HEK293 (cell line): ENCODE results near the gene KDM4C.

Experiments used
- CTCF ChIA-PET: fragments of 350-600 bp; formaldehyde crosslinking; extraction: SDS; loops from one replicate; lab custom pipeline; 2021; ENCODE audit warnings: antibody characterized with exemption; lab: Yijun Ruan, JAX
- POLR2A ChIA-PET: fragments of 300-600 bp; formaldehyde crosslinking; extraction: SDS; loops from one replicate; lab custom pipeline; 2020; ENCODE audit warnings: antibody characterized with exemption, inconsistent platforms; lab: Yijun Ruan, JAX
- H3K27ac ChIP-seq: fragments of 200-500 bp; sonication (Bioruptor generic); 2 replicates; pipeline ENCODE4 v1.5.1; 2014; ENCODE audit warnings: low read depth, low read length, control low read depth, inconsistent platforms; ENCODE audit errors: extremely low read depth
- H3K36me3 ChIP-seq, 2 experiments: fragments of 200-500 bp in 1 of 2; sonication (Bioruptor generic) in 1 of 2; 1 replicate in 1 of 2; 2 replicates in 1 of 2; pipeline ENCODE4 v1.5.1; 2014 to 2017; ENCODE audit warnings: inconsistent platforms in 2 of 2, low read length in 2 of 2; ENCODE audit not compliant: control insufficient read depth in 2 of 2, insufficient read depth in 1 of 2
- H3K4me1 ChIP-seq: fragments of 200-500 bp; sonication (Bioruptor generic); 2 replicates; pipeline ENCODE4 v1.5.1; 2014; ENCODE audit warnings: mild to moderate bottlenecking, low read length, inconsistent platforms; ENCODE audit not compliant: control insufficient read depth, insufficient read depth
- H3K4me3 ChIP-seq: 2 replicates; pipeline ENCODE4 v1.5.1; 2011; ENCODE audit warnings: low read depth, mild to moderate bottlenecking, control low read depth, low read length, moderate library complexity
- H3K9me3 ChIP-seq: fragments of 200-500 bp; sonication (Bioruptor generic); 2 replicates; pipeline ENCODE4 v1.5.1; 2014; ENCODE audit warnings: low read depth, low read length, inconsistent platforms; ENCODE audit not compliant: control insufficient read depth, insufficient read depth
- GLI2 ChIP-seq: fragments of 450-650 bp; formaldehyde crosslinking; IDR thresholded peaks from 2 replicates; pipeline ENCODE4; 2017; ENCODE audit warnings: missing biosample characterization, missing genetic modification characterization, low read depth, borderline replicate concordance
- KLF9 ChIP-seq: fragments of 450-650 bp; formaldehyde crosslinking; IDR thresholded peaks from 2 replicates; pipeline ENCODE4 v1.5.1; 2016; ENCODE audit warnings: missing biosample characterization, missing genetic modification characterization, low read depth
- ZBTB1 ChIP-seq: fragments of 450-650 bp; formaldehyde crosslinking; IDR thresholded peaks from 2 replicates; pipeline ENCODE4 v1.5.1; 2016; ENCODE audit warnings: missing biosample characterization, missing genetic modification characterization
- ZBTB17 ChIP-seq: fragments of 450-650 bp; formaldehyde crosslinking; IDR thresholded peaks from 2 replicates; pipeline ENCODE4 v1.5.1; 2016; ENCODE audit warnings: missing biosample characterization, missing genetic modification characterization
- ZNF10 ChIP-seq: fragments of 450-650 bp; formaldehyde crosslinking; IDR thresholded peaks from 2 replicates; pipeline ENCODE4 v1.5.1; 2017; ENCODE audit warnings: missing biosample characterization, missing genetic modification characterization
- ZNF157 ChIP-seq: fragments of 450-650 bp; formaldehyde crosslinking; IDR thresholded peaks from 2 replicates; pipeline ENCODE4 v1.5.1; 2016; ENCODE audit warnings: missing biosample characterization, missing genetic modification characterization
- ZNF311 ChIP-seq: fragments of 450-650 bp; formaldehyde crosslinking; IDR thresholded peaks from 2 replicates; pipeline ENCODE4 v1.5.1; 2017; ENCODE audit warnings: missing biosample characterization, missing genetic modification characterization, borderline replicate concordance
- ZNF510 ChIP-seq: fragments of 450-650 bp; formaldehyde crosslinking; IDR thresholded peaks from 2 replicates; pipeline ENCODE4 v1.5.1; 2018; ENCODE audit warnings: mild to moderate bottlenecking, missing genetic modification characterization, missing biosample characterization; ENCODE audit not compliant: insufficient replicate concordance
- ZNF544 ChIP-seq: fragments of 450-650 bp; formaldehyde crosslinking; IDR thresholded peaks from 2 replicates; pipeline ENCODE4 v1.5.0; 2017; ENCODE audit warnings: missing biosample characterization, missing genetic modification characterization
- ZNF670 ChIP-seq: fragments of 450-650 bp; formaldehyde crosslinking; IDR thresholded peaks from 2 replicates; pipeline ENCODE4 v1.5.1; 2016; ENCODE audit warnings: missing biosample characterization, missing genetic modification characterization, low read depth
- ZNF747 ChIP-seq: fragments of 450-650 bp; formaldehyde crosslinking; IDR thresholded peaks from 2 replicates; pipeline ENCODE4 v1.5.1; 2016; ENCODE audit warnings: missing biosample characterization, missing genetic modification characterization
- ZNF76 ChIP-seq: fragments of 450-650 bp; formaldehyde crosslinking; IDR thresholded peaks from 2 replicates; pipeline ENCODE4; 2016; ENCODE audit warnings: low read depth, missing biosample characterization, missing genetic modification characterization, borderline replicate concordance
- ZXDB ChIP-seq: fragments of 450-650 bp; formaldehyde crosslinking; IDR thresholded peaks from 2 replicates; pipeline ENCODE4 v1.5.1; 2016; ENCODE audit warnings: missing biosample characterization, missing genetic modification characterization
- TF ChIP-seq, protein P1 (sequence below): fragments of 450-650 bp; formaldehyde crosslinking; IDR thresholded peaks from 2 replicates; pipeline ENCODE4 v1.5.1; 2017; ENCODE audit warnings: missing biosample characterization, missing genetic modification characterization
- TF ChIP-seq, protein P2 (sequence below): fragments of 450-650 bp; formaldehyde crosslinking; IDR thresholded peaks from 2 replicates; pipeline ENCODE4 v1.5.1; 2016; ENCODE audit warnings: missing biosample characterization, missing genetic modification characterization
- TF ChIP-seq, protein P3 (sequence below): fragments of 450-650 bp; formaldehyde crosslinking; IDR thresholded peaks from 2 replicates; pipeline ENCODE4 v1.5.1; 2016; ENCODE audit warnings: missing biosample characterization, missing genetic modification characterization
- TF ChIP-seq, protein P4 (sequence below): fragments of 450-650 bp; formaldehyde crosslinking; IDR thresholded peaks from 2 replicates; pipeline ENCODE4 v1.5.1; 2016; ENCODE audit warnings: missing biosample characterization, missing genetic modification characterization, borderline replicate concordance
- TF ChIP-seq, protein P5 (sequence below): fragments of 450-650 bp; formaldehyde crosslinking; optimal IDR thresholded peaks from 2 replicates; pipeline ENCODE3; 2016; ENCODE audit warnings: missing biosample characterization, mild to moderate bottlenecking, missing genetic modification characterization

KDM4C gene

DNA sequence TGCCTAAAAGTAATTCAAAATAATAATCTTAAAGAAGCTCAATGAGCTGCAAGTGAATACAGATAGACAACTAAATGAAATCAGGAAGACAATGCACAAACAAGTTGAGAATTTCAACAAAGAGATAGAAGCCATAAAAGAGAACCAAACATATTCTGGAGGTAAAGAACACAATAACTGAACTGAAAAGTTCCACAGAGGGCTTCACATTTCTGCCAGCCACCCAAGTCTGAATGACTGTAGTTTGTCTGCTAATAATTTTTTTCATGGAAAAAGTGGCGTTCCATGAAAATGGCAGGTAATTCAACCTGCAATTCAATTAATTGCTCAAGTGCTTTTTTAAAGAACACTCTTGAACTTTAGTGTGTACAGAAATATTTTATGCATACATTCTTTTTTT, 251.3 kb downstream of the KDM4C start:
- TF ChIP-seq KLF9 (tag by site-specific recombination) = no peak
- TF ChIP-seq, protein P1, sequence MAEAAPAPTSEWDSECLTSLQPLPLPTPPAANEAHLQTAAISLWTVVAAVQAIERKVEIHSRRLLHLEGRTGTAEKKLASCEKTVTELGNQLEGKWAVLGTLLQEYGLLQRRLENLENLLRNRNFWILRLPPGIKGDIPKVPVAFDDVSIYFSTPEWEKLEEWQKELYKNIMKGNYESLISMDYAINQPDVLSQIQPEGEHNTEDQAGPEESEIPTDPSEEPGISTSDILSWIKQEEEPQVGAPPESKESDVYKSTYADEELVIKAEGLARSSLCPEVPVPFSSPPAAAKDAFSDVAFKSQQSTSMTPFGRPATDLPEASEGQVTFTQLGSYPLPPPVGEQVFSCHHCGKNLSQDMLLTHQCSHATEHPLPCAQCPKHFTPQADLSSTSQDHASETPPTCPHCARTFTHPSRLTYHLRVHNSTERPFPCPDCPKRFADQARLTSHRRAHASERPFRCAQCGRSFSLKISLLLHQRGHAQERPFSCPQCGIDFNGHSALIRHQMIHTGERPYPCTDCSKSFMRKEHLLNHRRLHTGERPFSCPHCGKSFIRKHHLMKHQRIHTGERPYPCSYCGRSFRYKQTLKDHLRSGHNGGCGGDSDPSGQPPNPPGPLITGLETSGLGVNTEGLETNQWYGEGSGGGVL = no peak
- TF ChIP-seq ZNF311 (tag by site-specific recombination) = no peak
- TF ChIP-seq, all 188 proteins: peak for 0
- POLR2A ChIA-PET = no interaction called here
- CTCF ChIA-PET = no interaction called here
- Histone ChIP-seq H3K36me3 (peaks cover 0 to 15% of the 10 kb centered on the region in 2 experiments; a peak in 1 of 3 replicates), H3K4me3 (no peak overlapping the region), H3K4me1 (no peaks in the 10 kb centered on the region), H3K9me3 (no peaks in the 10 kb centered on the region), H3K27ac (no peak overlapping the region)

DNA sequence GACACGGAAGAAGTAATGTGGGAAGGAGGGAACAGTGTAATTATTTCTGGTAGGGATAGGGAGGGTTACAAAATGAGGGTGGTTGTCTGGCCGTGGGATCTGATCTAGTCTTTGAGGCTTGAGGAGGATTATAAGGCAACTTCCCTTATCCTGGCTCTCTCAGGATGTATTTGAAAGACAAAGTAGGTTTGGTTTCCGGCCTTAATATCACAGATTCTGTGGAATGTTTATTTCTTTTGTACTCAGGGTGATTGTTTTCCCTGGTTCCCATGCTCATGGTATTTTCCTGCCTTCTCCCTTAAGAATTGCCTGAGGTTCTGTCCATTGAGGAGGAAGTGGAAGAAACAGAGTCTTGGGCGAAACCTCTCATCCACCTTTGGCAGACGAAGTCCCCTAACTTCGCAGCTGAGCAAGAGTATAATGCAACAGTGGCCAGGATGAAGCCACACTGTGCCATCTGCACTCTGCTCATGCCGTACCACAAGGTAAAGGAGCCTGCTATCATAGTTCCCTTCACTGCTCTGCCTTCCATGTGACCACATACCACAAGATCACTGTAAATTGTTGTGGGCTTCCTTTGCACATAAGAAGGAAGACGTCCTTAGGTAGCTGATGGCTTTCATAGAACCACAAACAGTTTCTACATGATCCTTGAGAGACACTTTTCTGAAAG, 253.8 kb downstream of the KDM4C start:
- Histone ChIP-seq H3K36me3 (peaks cover 0 to 15% of the 10 kb centered on the region in 2 experiments; a peak in 1 of 3 replicates), H3K4me1 (no peaks in the 10 kb centered on the region), H3K9me3 (no peaks in the 10 kb centered on the region), H3K27ac (no peak overlapping the region), H3K4me3 (no peak overlapping the region)
- POLR2A ChIA-PET = no interaction called here
- TF ChIP-seq ZNF157 = no peak
- TF ChIP-seq ZNF10 (tag by site-specific recombination) = no peak
- TF ChIP-seq ZNF670 (tag by site-specific recombination) = no peak
- TF ChIP-seq ZXDB (tag by site-specific recombination) = no peak
- no peak for TF ChIP-seq ZNF747
- TF ChIP-seq ZNF544 (tag by site-specific recombination) = no peak
- no peak for TF ChIP-seq ZBTB1
- no peak for TF ChIP-seq GLI2 (tag by site-specific recombination)
- TF ChIP-seq KLF9 (tag by site-specific recombination) = no peak
- TF ChIP-seq, protein P2, sequence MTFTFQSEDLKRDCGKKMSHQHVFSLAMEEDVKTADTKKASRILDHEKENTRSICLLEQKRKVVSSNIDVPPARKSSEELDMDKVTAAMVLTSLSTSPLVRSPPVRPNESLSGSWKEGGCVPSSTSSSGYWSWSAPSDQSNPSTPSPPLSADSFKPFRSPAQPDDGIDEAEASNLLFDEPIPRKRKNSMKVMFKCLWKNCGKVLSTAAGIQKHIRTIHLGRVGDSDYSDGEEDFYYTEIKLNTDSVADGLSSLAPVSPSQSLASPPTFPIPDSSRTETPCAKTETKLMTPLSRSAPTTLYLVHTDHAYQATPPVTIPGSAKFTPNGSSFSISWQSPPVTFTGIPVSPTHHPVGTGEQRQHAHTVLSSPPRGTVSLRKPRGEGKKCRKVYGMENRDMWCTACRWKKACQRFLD (tag by site-specific recombination) = no peak
- TF ChIP-seq, protein P3, sequence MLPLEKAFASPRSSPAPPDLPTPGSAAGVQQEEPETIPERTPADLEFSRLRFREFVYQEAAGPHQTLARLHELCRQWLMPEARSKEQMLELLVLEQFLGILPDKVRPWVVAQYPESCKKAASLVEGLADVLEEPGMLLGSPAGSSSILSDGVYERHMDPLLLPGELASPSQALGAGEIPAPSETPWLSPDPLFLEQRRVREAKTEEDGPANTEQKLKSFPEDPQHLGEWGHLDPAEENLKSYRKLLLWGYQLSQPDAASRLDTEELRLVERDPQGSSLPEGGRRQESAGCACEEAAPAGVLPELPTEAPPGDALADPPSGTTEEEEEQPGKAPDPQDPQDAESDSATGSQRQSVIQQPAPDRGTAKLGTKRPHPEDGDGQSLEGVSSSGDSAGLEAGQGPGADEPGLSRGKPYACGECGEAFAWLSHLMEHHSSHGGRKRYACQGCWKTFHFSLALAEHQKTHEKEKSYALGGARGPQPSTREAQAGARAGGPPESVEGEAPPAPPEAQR = no peak
- no peak for TF ChIP-seq ZNF510 (tag by site-specific recombination)
- TF ChIP-seq ZBTB17 (tag by site-specific recombination) = no peak
- TF ChIP-seq, protein P4, sequence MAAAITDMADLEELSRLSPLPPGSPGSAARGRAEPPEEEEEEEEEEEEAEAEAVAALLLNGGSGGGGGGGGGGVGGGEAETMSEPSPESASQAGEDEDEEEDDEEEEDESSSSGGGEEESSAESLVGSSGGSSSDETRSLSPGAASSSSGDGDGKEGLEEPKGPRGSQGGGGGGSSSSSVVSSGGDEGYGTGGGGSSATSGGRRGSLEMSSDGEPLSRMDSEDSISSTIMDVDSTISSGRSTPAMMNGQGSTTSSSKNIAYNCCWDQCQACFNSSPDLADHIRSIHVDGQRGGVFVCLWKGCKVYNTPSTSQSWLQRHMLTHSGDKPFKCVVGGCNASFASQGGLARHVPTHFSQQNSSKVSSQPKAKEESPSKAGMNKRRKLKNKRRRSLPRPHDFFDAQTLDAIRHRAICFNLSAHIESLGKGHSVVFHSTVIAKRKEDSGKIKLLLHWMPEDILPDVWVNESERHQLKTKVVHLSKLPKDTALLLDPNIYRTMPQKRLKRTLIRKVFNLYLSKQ = no peak
- TF ChIP-seq, protein P5, sequence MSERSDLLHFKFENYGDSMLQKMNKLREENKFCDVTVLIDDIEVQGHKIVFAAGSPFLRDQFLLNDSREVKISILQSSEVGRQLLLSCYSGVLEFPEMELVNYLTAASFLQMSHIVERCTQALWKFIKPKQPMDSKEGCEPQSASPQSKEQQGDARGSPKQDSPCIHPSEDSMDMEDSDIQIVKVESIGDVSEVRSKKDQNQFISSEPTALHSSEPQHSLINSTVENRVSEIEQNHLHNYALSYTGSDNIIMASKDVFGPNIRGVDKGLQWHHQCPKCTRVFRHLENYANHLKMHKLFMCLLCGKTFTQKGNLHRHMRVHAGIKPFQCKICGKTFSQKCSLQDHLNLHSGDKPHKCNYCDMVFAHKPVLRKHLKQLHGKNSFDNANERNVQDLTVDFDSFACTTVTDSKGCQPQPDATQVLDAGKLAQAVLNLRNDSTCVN (tag by site-specific recombination) = no peak
- no peak for TF ChIP-seq ZNF76 (tag by site-specific recombination)
- CTCF ChIA-PET = interaction anchor here (0.6 kb wide), 1 partner anchor 321 kb away, joined by 5 read pairs; no protein-coding TSS in a partner anchor
